ENCODE results near the gene TUBA1C.
A peak's percentile ranks its signal among the peaks of the same experiment; 100 is the strongest.
"Not testable (repeated sequence)": the region's sequence is repeated elsewhere in the genome, so short reads cannot be mapped to it uniquely, and the experiment has no call there.

TUBA1C gene

DNA sequence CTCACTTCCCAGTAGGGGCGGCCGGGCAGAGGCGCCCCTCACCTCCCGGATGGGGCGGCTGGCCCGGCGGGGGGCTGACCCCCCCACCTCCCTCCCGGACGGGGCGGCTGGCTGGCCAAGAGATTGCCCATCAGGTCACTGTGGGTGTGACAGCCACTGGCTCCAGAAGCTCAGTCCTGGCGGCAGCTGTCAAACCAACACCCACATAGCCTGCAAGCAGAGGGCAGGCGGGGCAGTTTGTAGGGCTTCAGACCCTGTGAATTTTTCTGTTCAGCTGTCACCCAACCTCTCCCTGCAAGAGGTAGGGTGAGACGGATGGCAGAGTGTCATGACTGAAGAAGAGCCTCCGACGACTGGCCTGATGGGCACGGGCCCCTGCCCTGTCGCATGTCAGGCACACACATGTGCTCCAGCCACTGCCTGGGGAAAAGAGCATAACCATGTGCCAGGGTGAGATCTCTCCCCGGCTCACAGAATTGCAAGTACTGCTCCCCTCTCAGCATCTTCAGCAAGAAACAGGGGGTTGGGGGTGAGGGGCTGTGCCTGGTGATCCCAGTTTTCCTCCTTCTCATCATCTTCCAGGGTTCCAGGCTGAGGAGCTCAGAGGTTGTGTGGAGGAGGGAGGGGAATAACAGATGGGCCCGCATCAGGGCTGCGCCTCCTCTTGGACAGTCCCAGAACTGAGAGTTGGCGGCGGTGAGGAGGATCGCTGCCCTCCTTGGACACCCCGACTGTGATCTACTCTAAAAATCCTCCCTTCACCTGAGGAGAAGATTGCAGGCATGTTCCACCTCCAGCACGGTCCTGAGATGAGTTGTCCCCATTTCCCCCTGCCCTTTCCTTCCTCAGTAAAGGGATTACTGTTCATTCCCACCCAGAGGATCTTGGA is 18.9 kb downstream of the TUBA1C start:
- DNase-seq = no peak

DNA sequence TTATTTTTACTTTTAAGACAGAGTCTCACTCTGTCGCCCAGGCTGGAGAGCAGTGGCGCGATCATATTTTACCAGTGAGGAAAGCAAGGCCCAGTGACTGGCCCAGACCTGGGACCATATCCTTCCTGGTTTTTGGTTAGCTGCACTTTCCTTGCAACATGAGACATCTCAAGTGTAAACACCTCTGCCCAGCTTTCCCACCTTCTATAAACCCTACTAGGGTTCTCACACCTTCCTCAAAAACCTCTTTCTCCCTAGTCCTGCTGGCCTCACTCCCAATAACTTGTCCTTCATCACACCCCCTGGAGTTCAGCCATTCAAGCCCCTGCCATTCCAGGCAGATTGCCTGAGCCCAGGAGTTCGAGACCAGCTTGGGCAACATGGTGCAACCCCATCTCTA is 19.8 kb downstream of the TUBA1C start:
- no peak for DNase-seq

DNA sequence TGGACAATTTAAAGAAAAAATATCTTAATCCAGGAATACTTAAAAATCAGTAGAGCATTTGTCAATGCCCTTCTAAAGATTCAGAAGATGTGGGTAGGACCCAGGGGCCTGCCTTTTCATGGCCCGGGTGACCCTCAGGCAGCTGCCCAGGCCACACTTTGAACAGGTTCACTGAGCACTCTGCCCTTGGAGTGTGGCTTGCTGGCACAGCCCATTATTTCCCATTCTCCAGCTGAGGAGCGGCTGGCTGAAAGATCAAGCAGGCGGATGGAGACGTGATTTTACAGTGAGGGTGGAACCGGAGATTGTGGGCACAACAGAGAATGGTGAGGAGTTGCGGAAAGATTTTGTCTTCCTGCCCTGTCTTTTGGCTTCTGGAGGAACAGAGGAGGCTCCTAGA is 23.0 kb downstream of the TUBA1C start:
- DNase-seq = no peak

GRCh38 chr12:49288412-49288853 is 23.6 kb downstream of the TUBA1C start:
- DNase-seq = peak; percentile 40 to 53

DNA sequence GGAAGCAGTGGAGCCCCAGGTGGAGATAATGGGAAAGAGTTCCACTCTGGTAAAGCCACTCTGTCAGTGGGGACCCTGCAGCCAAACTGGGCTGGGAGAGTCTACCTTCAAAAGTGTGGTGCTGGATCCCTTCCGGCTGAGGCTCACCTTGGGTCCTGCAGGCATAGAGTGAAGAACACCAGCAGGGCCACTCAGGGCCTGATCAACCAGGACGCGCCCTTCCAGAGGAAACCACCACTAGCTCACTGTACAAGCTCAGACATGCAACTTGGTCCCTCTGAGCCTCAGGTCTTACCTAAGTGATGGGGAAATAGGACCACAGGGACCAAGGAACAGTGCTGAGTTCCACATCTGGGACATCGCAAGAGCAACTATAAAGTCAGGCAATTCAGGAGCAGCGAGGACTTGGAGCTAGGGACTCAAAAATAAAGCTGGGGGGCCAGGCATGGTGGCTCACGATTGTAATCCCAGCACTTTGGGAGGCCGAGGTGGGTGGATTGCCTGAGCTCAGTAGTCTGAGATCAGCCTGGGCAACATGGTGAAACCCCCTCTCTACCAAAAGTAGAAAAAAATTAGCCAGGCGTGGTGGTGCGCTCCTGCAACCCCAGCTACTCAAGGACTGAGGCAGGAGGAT is 24.2 kb downstream of the TUBA1C start:
- no peak for DNase-seq

DNA sequence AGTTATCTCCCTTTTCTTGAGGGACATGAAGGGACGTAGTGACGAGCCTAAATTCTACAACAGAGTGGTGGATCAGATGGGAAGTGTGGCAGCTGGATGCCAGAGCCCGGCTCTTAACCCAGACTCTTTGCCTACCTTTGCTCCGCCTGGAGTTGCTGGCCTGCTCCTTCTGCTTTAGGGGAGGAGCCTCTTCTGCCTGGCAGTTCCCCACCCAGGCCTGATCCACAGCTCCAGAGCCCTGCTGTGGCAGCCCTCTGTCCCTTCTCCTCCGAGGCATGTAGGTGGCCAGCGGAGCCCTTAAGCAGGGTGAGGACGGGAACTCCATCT is 27.8 kb downstream of the TUBA1C start:
- no peak for DNase-seq

- DNase-seq = no peak
Measured at GRCh38 chr12:49293056-49293956, 28.4 kb downstream of the TUBA1C start.

DNA sequence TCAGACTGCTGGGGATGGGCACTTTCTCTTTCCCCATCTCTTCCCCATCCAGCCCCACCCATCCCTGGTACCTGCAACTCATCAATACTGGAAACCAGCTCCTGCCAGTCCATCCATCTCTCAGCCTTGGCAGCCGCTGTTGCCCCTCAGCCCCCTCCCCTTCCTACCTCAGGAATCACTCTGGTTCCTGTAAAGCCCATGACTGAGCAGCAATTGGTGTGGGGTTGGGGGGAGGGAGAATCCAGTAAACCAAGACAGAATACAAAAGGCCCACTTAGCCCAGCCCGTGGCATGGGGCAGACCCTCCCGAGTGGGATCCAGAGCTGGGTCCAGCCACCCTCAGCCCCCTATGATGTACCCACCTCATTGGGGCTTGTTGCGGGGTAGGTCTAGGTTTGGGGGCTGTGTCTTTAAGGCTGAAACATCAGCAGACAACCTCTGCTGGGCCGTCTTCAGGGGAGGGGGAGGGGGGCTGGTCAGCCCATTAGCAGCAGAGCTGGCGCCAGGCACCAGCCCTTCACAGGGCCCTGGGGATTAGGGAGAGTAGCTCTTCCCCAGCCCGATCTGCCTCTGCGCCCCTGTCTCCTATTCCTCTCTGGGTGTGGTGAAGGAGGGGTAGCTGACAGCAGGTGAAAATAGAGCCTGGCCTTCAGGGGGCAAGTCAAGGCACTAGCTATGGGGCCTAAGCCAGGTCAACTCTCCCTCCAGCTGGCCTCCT is 29.4 kb downstream of the TUBA1C start:
- DNase-seq = no peak

DNA sequence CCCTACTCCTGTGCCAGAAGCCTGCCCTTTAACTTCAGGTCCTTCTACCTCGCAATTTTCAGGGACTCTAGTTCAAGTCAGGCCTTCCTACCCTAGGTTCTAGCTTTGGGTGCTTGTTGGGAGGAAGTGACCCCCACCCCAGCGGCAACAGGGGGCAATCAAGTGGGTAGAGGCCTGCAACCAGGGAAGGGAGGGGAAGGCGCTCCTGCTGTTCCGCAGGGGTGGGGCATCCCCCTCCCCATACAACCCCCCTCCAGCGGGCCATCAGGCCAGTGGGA is 29.9 kb downstream of the TUBA1C start:
- DNase-seq = no peak

- DNase-seq = no peak
Measured at GRCh38 chr12:49295082-49295936, 30.4 kb downstream of the TUBA1C start, which contains the start of gene PRPH. Gene PRPH, plus strand, starts transcription at chr12:49295147. Its CDS starts 54 bp downstream, at chr12:49295201.

GRCh38 chr12:49296034-49296835 is 31.4 kb downstream of the TUBA1C start:
- DNase-seq = no peak

DNA sequence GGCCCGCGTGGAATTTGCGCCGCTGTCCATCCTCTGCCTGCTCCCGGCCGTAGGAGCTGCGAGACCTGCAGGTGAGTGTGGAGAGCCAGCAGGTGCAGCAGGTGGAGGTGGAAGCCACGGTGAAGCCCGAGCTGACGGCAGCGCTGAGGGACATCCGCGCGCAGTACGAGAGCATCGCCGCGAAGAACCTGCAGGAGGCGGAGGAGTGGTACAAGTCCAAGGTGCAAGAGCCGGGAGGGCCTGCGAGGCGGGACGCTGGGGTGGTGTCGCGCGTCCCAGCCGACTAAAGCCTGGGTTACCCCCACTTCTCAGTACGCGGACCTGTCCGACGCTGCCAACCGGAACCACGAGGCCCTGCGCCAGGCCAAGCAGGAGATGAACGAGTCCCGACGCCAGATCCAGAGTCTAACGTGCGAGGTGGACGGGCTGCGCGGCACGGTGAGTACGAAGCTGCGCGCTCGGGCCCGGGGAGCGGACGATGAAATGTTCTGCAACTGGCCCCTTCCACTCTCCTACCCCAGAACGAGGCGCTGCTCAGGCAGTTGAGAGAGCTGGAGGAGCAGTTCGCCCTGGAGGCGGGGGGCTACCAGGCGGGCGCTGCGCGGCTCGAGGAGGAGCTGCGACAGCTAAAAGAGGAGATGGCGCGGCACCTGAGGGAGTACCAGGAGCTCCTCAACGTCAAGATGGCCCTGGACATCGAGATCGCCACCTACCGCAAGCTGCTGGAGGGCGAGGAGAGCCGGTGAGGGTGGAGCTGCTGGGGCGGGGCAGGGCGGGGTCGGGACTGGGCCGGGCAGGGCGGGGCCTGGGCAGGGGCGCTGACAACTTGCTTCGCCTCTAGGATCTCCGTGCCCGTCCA is 32.2 kb downstream of the TUBA1C start:
- DNase-seq = no peak

DNA sequence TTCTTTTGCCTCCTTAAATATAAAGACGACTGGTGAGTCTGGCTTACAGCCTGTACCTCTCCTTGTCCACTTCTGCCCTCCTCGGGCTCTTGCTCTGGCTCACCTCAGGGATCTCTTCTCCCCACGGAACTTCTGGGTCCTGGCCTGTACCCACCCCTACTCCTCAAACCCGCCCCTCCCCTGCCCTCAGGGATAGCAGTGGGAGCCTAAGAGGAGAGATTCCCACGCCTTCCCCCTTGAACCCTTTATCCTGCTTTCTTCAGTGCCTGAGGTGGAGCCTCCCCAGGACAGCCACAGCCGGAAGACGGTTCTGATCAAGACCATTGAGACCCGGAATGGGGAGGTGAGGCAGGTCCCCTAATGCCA is 32.8 kb downstream of the TUBA1C start:
- no peak for DNase-seq

DNA sequence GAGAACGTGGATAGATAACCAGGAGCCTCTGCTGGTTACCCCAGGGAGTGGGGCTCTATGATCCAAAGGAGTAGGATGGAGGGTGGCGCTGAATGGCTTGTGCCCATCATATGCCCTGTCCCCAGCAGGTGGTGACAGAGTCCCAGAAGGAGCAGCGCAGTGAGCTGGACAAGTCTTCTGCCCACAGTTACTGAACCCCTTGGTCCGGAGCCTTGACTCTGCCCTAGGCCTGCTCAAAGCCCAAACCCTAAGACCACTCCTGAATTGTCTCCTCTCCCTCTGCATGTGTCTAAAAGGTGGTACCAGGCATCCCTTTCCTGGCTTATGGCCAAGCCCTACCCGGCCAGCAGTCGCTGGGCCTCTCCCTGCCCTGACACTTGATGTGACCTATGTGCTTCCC is 33.3 kb downstream of the TUBA1C start:
- DNase-seq = peak; percentile 19 to 24

DNA sequence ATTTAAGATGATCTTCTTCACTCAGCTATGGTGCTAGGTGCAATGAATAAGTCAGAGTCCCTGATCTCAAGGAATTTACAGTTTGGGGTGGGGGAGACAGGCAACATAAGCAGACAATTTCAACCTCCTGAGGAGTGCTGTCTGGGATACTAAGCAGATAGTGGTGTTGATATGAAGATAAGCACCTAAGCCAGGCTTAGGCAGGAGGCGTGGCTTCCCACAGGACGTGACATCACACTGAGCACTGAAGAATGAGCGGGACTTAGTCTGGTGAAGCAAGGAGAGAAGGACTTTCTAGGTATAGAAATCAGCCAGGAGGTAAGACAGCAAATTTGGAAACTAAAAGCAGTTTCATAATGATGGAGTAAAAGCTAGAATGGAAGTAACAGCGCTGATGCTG is 36.9 kb downstream of the TUBA1C start:
- no peak for DNase-seq

- no peak for DNase-seq
Measured at GRCh38 chr12:49304161-49304560, 39.3 kb downstream of the TUBA1C start.

GRCh38 chr12:49305762-49306510 is 41.1 kb downstream of the TUBA1C start:
- peak; percentile 18 to 33 for DNase-seq

DNA sequence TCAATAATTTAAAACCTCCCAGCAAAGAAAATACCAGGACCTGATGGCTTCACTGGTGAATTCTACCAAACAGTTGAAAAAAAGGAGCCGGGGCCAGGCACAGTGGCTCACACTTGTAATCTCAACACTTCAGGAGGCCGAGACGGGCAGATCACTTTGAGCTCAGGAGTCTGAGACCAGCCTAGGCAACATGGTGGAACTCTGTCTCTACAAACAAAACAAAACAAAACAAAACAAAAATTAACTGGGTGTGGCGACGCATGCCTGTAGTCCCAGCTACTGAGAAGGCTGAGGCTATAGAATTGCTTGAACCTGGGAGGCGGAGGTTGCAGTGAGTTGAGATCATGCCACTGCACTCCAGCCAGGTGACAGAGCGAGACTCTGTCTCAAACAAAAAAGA is 44.5 kb downstream of the TUBA1C start:
- no peak for DNase-seq

- not testable (repeated sequence) for DNase-seq
Measured at GRCh38 chr12:49310451-49311000, 45.6 kb downstream of the TUBA1C start.

All from AML-193 (cell line).